Measurements from ENCODE around the gene FBXO27.

GRCh38 chr19:39001041-39001440 lies 31.3 kb downstream of the FBXO27 start:
- TF ChIP-seq POLR2A (IDR thresholded peaks at IDR 0.05; ENCODE audit: low read length): no peak
- TF ChIP-seq GATA1 (IDR thresholded peaks at IDR 0.05; ENCODE audit: low read depth, low read length): no peak

Data from erythroblast (primary cell).